Measurements from ENCODE around the gene FAM107B.
A peak's percentile ranks its signal among the peaks of the same experiment; 100 is the strongest.

The FAM107B gene

GRCh38 chr10:14574291-14574690, 200.4 kb downstream of the FAM107B start:
- no peak for DNase-seq

- DNase-seq: no peak
These were observed 200.9 kb downstream of the FAM107B start for GRCh38 chr10:14573666-14574261.

GRCh38 chr10:14572811-14573210, 201.9 kb downstream of the FAM107B start:
- DNase-seq: no peak

- DNase-seq: peak in 4 of 5 experiments; percentile 23 to 87 (median 64)
These were observed 202.7 kb downstream of the FAM107B start for GRCh38 chr10:14571866-14572507.

GRCh38 chr10:14570800-14571199, 203.9 kb downstream of the FAM107B start:
- no peak for DNase-seq

GRCh38 chr10:14569274-14570060, 205.2 kb downstream of the FAM107B start:
- DNase-seq: peak in 1 of 5 experiments; percentile 62

GRCh38 chr10:14567421-14567820, 207.3 kb downstream of the FAM107B start:
- DNase-seq: no peak

- DNase-seq: no peak
These were observed 208.2 kb downstream of the FAM107B start for GRCh38 chr10:14566498-14566897.

- DNase-seq: no peak
These were observed 209.5 kb downstream of the FAM107B start for GRCh38 chr10:14565199-14565598.

- DNase-seq: peak in 2 of 5 experiments; percentile 69 to 73
These were observed 210.4 kb downstream of the FAM107B start for GRCh38 chr10:14564268-14564744.

- no peak for DNase-seq
These were observed 211.2 kb downstream of the FAM107B start for GRCh38 chr10:14563359-14563940.

- DNase-seq: peak in 1 of 5 experiments; percentile 51
These were observed 211.7 kb downstream of the FAM107B start for GRCh38 chr10:14563076-14563336.

- DNase-seq: peak in 1 of 5 experiments; percentile 80
These were observed 212.2 kb downstream of the FAM107B start for GRCh38 chr10:14562218-14563075.

GRCh38 chr10:14560791-14561765, 213.6 kb downstream of the FAM107B start:
- peak in 3 of 5 experiments; percentile 42 to 65 (median 58) for DNase-seq

- DNase-seq: peak in 3 of 5 experiments; percentile 48 to 82 (median 62)
These were observed 214.4 kb downstream of the FAM107B start for GRCh38 chr10:14560274-14560673.

- no peak for DNase-seq
These were observed 216.7 kb downstream of the FAM107B start for GRCh38 chr10:14558025-14558424.

GRCh38 chr10:14557567-14557966, 217.1 kb downstream of the FAM107B start:
- DNase-seq: no peak

GRCh38 chr10:14556285-14556956, 218.3 kb downstream of the FAM107B start:
- peak in 2 of 5 experiments; percentile 35 to 72 for DNase-seq

GRCh38 chr10:14555807-14556206, 218.9 kb downstream of the FAM107B start:
- no peak for DNase-seq

GRCh38 chr10:14554491-14555205, 220.0 kb downstream of the FAM107B start:
- DNase-seq: peak in 1 of 5 experiments; percentile 57
